HG03139 (cell line): ENCODE measurements around the gene COX19.
"Not testable (repeated sequence)": the region's sequence is repeated elsewhere in the genome, so short reads cannot be mapped to it uniquely, and the experiment has no call there.

Experiments
- ATAC-seq: cut with Tn5 transposase; IDR thresholded peaks from one replicate; pipeline ENCODE4 v1.9.1; 2021; ENCODE audit not compliant: unreplicated experiment

The COX19 gene

GRCh38 chr7:1011297-1012003 is 36.1 kb upstream of the COX19 start:
- no peak for ATAC-seq

- no peak for ATAC-seq
Measured at GRCh38 chr7:1010226-1010625, 34.9 kb upstream of the COX19 start.

- no peak for ATAC-seq
Measured at GRCh38 chr7:1009747-1010146, 34.4 kb upstream of the COX19 start.

GRCh38 chr7:1008733-1009363 is 33.5 kb upstream of the COX19 start:
- no peak for ATAC-seq

- ATAC-seq = no peak
Measured at GRCh38 chr7:1007901-1008300, 32.6 kb upstream of the COX19 start.

GRCh38 chr7:1005303-1005702 is 30.0 kb upstream of the COX19 start:
- ATAC-seq = no peak

- ATAC-seq = no peak
Measured at GRCh38 chr7:1004018-1004852, 28.9 kb upstream of the COX19 start.

- ATAC-seq = not testable (repeated sequence)
Measured at GRCh38 chr7:1002445-1002844, 27.1 kb upstream of the COX19 start.

GRCh38 chr7:1002026-1002425 is 26.7 kb upstream of the COX19 start:
- ATAC-seq = not testable (repeated sequence)

GRCh38 chr7:1001069-1001770 is 25.9 kb upstream of the COX19 start:
- ATAC-seq = not testable (repeated sequence)

- no peak for ATAC-seq
Measured at GRCh38 chr7:999941-1000935, 24.9 kb upstream of the COX19 start.

GRCh38 chr7:999149-999879 is 24.0 kb upstream of the COX19 start:
- no peak for ATAC-seq

GRCh38 chr7:997404-998395 is 22.4 kb upstream of the COX19 start:
- no peak for ATAC-seq

GRCh38 chr7:996079-996872 is 20.9 kb upstream of the COX19 start:
- no peak for ATAC-seq

- ATAC-seq = no peak
Measured at GRCh38 chr7:995571-995970, 20.2 kb upstream of the COX19 start.

GRCh38 chr7:994592-995308 is 19.4 kb upstream of the COX19 start:
- ATAC-seq = no peak
